ENCODE measurements around the gene MARK4. TPM values are rescaled to one million over a fixed set of nuclear protein-coding genes. Genes with fewer than 3 reads are reported as not detected.

MARK4 gene
- polyA plus RNA-seq, 1 experiment: 17.1 TPM

DNA sequence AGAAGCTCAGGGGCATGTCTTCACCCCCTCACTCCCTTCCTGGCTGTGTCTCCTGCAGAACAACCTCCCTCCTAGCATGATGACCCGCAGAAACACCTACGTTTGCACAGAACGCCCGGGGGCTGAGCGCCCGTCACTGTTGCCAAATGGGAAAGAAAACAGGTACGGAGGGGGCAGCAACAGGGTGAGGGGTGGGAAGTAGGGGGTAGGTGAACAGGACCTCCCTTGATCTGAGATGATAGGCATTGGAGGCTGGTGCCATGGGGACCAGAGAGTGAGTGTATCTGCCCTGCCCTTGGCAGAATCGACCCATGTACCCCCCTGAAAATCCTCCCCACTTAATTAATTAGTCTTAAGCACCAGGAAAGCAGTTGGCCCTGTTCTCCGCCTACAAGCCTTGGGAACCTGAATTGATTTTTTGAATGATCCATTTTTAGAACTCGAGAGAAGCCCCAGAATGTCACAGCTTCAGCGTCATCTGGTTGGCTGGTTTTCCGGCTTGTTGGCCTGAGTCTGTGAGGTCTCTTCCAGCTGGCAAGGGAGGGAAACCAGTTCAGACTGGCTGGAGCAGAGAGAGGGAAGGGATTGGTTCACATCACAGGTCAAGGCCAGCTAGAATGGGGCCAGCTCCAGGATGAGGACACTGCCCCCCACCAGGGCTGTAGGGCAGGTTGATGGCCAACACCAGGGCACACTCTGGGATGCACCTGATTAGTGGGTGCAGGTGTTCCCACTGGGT, 43.4 kb downstream of the MARK4 start:
- no peak for DNase-seq (ENCODE audit: low read depth)
- ChIA-PET POLR2A (no interaction called here), CTCF (no interaction called here)
- Histone ChIP-seq H3K4me3 (ENCODE audit: low read depth, low read length) (no peak overlapping the region), H3K27me3 (ENCODE audit: control insufficient read depth, insufficient read depth, low read length) (no peaks in the 10 kb centered on the region), H3K36me3 (ENCODE audit: control insufficient read depth, insufficient read depth, low read length) (peaks cover 29% of the 10 kb centered on the region)
- TF ChIP-seq, protein P1, sequence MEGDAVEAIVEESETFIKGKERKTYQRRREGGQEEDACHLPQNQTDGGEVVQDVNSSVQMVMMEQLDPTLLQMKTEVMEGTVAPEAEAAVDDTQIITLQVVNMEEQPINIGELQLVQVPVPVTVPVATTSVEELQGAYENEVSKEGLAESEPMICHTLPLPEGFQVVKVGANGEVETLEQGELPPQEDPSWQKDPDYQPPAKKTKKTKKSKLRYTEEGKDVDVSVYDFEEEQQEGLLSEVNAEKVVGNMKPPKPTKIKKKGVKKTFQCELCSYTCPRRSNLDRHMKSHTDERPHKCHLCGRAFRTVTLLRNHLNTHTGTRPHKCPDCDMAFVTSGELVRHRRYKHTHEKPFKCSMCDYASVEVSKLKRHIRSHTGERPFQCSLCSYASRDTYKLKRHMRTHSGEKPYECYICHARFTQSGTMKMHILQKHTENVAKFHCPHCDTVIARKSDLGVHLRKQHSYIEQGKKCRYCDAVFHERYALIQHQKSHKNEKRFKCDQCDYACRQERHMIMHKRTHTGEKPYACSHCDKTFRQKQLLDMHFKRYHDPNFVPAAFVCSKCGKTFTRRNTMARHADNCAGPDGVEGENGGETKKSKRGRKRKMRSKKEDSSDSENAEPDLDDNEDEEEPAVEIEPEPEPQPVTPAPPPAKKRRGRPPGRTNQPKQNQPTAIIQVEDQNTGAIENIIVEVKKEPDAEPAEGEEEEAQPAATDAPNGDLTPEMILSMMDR (IDR thresholded peaks at IDR 0.05; ENCODE audit: insufficient read depth, low read depth, low read length): no peak

DNA sequence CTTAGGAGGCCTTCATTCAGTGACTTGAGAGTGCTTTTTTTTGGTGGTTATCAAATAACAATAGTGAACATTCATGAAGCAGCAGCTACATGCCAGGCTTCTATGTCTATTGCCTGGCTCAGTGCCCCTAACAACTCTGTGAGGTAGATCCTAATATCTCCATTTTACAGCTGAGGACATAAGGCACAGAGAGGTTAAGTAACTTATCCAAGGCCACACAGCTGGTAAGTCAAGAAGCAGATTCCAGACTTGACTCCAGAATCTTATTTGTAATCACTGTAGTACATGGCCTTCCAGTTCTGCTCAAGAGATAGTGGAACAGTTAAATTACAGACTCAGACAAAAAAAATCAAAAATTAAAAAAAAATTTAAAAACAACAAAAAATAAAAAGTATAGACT, 44.8 kb downstream of the MARK4 start:
- POLR2A ChIA-PET: no interaction called here
- TF ChIP-seq, protein P1 (IDR thresholded peaks at IDR 0.05; ENCODE audit: insufficient read depth, low read depth, low read length): no peak
- CTCF ChIA-PET: no interaction called here
- peaks cover 25% of the 10 kb centered on the region for H3K36me3 ChIP-seq (ENCODE audit: control insufficient read depth, insufficient read depth, low read length)
- DNase-seq (ENCODE audit: low read depth): no peak
- H3K27me3 ChIP-seq (ENCODE audit: control insufficient read depth, insufficient read depth, low read length): no peaks in the 10 kb centered on the region
- H3K4me3 ChIP-seq (ENCODE audit: low read depth, low read length): no peak overlapping the region

DNA sequence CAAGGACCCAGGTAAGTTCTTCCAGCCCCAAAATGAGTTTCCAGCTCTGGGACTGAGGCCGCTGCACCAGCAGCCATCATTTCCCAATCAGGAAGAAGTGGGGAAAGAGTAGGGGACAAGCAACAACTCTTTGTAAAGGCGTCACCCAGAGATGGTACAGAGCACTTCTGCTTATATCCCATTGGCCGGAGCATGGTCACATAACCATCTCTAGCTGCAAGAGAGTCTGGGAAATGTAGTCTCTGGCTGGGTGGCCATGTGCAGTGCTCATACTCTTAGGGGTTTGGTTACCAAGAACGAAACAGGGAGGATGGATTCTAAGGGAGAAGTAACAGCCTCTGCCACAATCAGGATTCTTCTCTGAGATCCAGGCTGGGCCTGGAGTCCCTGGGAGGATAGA, 45.3 kb downstream of the MARK4 start:
- TF ChIP-seq, protein P1 (IDR thresholded peaks at IDR 0.05; ENCODE audit: insufficient read depth, low read depth, low read length): no peak
- H3K27me3 ChIP-seq (ENCODE audit: control insufficient read depth, insufficient read depth, low read length): no peaks in the 10 kb centered on the region
- H3K4me3 ChIP-seq (ENCODE audit: low read depth, low read length): no peak overlapping the region
- CTCF ChIA-PET: no interaction called here
- peaks cover 22% of the 10 kb centered on the region for H3K36me3 ChIP-seq (ENCODE audit: control insufficient read depth, insufficient read depth, low read length)
- POLR2A ChIA-PET: no interaction called here
- no peak for DNase-seq (ENCODE audit: low read depth)

DNA sequence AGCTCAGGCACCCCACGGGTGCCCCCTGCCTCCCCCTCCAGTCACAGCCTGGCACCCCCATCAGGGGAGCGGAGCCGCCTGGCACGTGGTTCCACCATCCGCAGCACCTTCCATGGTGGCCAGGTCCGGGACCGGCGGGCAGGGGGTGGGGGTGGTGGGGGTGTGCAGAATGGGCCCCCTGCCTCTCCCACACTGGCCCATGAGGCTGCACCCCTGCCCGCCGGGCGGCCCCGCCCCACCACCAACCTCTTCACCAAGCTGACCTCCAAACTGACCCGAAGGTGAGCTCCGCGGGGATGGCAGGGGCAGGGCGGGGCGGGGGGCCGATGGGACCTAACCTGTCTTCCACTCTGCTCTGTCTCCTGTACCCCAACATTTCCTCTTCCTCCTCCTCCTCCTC, 46.6 kb downstream of the MARK4 start:
- POLR2A ChIA-PET: no interaction called here
- CTCF ChIA-PET: no interaction called here
- no peaks in the 10 kb centered on the region for H3K27me3 ChIP-seq (ENCODE audit: control insufficient read depth, insufficient read depth, low read length)

DNA sequence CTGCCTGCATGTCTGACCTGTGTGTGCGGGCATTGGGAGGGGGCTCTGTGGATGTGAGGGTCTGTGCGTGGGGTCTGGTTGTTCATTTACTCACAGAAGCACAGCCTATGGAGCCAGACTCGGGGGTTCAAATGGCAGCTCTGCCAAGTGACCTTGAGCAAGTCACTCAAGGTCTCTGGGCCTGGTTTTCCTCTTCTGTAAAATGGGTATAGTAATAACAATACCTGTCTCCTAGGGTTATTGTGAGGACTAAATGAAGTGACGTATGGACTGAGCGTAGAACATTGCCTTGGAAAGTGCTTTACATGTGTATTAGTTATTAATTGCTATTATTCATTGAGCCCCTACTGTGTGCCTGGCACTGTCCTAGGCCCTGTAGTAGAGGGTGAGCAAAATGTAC, 47.2 kb downstream of the MARK4 start:
- peaks cover 21% of the 10 kb centered on the region for H3K36me3 ChIP-seq (ENCODE audit: control insufficient read depth, insufficient read depth, low read length)
- TF ChIP-seq, protein P1 (IDR thresholded peaks at IDR 0.05; ENCODE audit: insufficient read depth, low read depth, low read length): no peak
- CTCF ChIA-PET: no interaction called here
- H3K27me3 ChIP-seq (ENCODE audit: control insufficient read depth, insufficient read depth, low read length): no peaks in the 10 kb centered on the region
- DNase-seq (ENCODE audit: low read depth): no peak
- no peak overlapping the region for H3K4me3 ChIP-seq (ENCODE audit: low read depth, low read length)
- POLR2A ChIA-PET: no interaction called here

More for the DNA sequence above, 46.6 kb downstream of the MARK4 start:
- peaks cover 19% of the 10 kb centered on the region for H3K36me3 ChIP-seq (ENCODE audit: control insufficient read depth, insufficient read depth, low read length)
- no peak overlapping the region for H3K4me3 ChIP-seq (ENCODE audit: low read depth, low read length)
- DNase-seq (ENCODE audit: low read depth): no peak
- TF ChIP-seq, protein P1 (IDR thresholded peaks at IDR 0.05; ENCODE audit: insufficient read depth, low read depth, low read length): no peak
